Stimulated activated CD4-positive, alpha-beta T cell treated with anti-CD3 and anti-CD28 coated beads, Interleukin-4, amount 100 ng/mL, for 24 hours (primary cell): ENCODE results near the gene MYH7.

Source experiments
- DNase-seq: peaks from one replicate; pipeline ENCODE4 v3.0.0-alpha.2; 2020

Gene MYH7

DNA sequence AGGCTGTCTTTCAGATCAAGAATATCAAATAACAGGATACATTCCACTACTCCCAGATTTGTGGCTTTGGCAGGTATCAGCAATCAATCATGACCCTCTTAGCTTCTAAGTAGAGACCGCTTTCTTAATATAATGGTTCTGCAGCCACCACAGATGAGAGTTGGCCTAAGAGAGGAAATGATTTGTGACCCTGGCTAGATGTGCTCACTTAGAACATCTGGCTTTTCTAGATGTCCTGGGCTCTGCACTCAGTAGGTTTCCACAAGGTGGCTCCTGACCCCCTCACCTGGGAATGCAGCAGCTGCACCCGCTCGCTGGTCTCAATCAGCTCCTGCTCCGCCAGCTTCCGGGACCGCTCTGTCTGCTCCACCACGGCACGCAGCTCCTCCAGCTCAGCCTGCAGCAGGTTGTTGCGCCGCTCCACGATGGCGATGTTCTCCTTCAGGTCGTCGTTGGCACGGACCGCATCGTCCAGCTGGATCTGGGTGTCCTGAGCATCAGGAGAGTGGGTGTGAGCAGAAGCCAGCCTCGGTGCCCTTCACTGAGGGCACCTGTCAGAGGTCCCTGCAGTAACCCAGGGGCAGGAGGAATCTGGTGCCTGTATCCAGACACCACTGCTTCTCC is 49.7 kb downstream of the MYH7 start:
- DNase-seq: no peak

DNA sequence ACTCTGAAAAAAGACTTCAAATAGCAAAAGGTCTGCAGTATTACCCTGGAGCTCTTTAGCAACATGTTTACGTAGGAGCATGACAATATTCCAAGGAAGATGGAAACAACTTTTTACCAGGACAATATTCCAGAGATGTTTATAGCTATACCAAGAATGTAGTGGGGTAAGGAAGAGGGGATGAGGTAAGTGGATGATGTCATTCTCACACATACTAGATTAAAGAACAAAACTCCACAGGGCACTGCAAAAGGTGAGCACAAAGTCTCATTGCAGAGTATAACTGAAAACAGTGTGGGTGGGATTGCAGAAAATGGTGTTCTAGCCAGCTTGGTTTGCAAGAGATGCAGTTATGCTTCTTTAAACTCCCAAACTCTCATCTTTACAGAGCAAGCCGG is 50.2 kb downstream of the MYH7 start:
- no peak for DNase-seq

DNA sequence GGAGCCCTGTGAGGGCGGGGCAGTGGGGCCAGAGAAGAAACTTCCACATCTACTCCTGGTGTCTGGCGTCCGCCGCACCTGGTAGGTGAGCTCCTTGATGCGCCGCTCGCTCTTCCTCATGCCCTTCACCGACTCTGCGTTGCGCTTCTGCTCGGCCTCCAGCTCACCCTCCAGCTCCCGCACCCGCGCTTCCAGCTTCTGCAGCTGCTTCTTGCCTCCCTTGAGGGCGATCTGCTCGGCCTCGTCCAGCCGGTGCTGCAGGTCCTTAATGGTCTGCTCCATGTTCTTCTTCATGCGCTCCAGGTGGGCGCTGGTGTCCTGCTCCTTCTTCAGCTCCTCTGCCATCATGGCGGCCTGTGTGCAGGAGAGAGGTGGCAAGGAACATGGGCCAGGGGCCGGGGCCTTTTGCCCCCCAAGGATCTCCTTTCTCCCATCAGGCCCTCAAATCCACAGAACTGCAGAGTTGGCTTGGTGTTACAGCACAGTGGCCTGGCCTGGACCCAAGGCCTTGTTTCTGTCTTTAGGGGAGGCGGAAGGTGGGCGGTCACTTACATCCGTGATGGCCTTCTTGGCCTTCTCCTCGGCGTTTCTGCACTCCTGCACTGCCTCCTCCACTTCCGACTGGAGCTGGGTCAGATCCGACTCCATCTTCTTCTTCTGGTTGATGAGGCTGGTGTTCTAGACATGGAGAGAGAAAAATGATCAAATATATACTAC is 50.9 kb downstream of the MYH7 start:
- no peak for DNase-seq

DNA sequence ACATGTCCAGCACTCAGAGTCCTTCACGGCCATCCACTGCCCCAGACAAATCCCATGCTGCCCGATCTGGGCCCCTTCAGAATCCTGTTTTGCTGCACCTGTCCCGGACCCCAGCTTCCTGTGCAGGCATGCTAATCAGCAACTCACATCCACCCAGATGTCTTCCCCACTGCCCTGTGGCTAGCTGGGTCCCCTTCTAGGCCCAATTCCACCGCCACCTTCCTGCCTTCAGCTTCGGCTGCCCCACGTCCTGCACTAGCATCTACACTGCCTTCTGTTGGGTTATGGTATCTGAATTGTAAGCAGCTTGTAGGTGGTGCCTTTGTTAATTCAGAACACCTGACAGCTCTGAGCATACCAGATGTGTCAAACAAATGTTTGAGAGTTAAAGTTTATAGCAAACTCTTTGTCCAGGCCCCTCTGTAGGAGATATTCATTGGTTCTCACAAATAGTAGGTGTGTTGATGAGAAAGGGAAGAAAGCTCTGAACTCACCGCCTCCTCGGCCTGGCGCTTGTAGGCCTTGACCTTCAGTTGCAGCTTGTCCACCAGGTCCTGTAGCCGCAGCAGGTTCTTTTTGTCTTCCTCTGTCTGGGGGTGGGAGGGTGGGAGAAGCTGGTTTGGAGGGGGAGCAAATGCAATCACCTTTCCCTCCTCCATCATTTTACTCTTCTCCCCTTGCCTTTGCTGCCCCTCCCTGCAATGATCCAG is 52.6 kb downstream of the MYH7 start:
- no peak for DNase-seq

DNA sequence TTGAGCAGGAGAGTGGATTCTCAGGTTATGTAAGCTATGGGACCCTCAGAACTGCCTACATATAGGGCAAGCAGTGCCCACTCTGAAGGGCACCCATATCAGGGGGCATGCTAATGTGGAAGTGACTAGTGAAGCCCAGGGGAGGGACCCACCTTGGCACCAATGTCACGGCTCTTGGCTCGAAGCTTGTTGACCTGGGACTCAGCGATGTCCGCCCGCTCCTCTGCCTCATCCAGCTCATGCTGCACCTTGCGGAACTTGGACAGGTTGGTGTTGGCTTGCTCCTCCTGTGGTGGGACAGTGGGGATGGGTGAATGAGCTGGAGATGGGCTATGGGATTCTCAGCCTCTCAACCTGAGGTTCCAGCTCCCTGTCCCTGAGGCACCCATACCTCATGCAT is 53.2 kb downstream of the MYH7 start:
- DNase-seq: no peak

GRCh38 chr14:23381871-23382270 is 53.6 kb downstream of the MYH7 start:
- no peak for DNase-seq

- no peak for DNase-seq
These were observed 54.5 kb downstream of the MYH7 start for GRCh38 chr14:23380976-23381375.

GRCh38 chr14:23380197-23380914 is 55.1 kb downstream of the MYH7 start:
- DNase-seq: no peak

GRCh38 chr14:23379366-23380196 is 55.9 kb downstream of the MYH7 start:
- peak; percentile 69 for DNase-seq

DNA sequence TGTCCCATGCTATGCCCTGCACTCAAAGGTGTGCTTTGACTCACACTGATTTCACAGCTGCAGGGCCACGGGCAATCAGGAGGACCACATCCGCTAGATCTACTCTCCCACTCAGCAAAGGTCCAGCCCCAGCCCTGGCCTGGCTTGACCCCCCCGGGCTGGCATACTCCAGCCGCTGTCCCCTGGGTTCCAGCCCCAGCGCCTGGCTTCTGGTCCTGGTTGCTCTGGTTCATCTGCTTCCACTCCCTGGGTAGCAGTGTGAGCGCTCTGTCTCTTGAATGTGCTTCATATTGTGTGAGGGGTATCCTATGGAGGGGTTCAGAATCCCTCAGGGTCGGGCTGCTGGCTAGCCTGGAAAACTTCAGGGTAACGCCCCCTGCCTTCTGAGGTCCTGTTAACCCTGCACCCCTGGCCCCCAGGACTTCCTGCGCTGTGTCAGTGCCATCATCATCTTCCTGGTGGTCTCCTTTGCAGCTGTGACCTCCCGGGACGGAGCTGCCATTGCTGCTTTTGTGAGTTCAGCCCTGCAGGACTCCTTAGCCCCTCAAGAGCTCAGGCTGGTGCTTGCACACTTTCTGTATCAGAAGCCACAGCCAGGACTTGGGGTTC is 56.7 kb downstream of the MYH7 start:
- no peak for DNase-seq

DNA sequence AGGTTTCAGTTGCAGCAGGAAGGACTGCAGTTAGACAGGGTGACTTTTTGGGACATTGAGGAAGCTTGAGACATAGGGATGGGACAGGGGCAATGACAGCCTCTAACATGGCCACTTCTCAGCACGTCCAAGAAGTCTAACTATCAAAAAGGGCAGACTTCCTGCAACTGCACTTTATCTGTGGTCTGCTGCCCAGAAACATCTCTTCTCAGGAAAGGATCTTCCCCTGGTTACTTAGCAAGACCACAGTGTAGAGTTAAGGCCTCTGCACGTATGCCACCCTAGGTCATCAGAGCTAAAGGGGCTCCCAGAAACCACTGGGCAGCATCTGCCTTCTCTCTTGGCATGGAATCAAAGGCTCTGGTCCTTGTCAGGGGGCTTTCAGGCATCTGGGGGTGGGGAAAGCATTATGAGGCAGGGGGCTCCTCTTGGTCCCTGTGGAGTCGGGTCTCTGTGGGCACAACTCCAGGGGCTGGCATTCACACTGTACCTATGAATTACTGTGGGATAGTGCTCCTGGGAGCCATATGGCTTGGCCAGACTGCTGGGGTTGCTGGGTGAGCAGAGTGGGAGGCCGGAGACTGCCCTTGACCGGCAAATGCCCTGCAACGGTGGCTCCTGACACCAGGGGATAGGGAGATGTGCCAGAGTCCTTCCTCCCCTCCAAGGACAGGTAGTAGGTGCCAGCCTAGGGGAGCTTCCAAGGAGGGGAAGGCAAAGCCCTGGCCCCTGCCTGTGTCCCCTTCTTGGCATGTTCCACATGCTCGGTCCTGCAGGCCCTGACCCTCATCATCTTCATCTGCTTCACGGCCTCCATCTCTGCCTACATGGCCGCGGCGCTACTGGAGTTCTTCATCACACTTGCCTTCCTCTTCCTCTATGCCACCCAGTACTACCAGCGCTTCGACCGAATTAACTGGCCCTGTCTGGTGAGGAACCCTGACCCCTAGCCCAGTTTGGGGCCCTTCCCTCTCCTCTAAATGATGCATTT is 57.6 kb downstream of the MYH7 start:
- no peak for DNase-seq

- DNase-seq: no peak
These were observed 58.3 kb downstream of the MYH7 start for GRCh38 chr14:23377198-23377550.

DNA sequence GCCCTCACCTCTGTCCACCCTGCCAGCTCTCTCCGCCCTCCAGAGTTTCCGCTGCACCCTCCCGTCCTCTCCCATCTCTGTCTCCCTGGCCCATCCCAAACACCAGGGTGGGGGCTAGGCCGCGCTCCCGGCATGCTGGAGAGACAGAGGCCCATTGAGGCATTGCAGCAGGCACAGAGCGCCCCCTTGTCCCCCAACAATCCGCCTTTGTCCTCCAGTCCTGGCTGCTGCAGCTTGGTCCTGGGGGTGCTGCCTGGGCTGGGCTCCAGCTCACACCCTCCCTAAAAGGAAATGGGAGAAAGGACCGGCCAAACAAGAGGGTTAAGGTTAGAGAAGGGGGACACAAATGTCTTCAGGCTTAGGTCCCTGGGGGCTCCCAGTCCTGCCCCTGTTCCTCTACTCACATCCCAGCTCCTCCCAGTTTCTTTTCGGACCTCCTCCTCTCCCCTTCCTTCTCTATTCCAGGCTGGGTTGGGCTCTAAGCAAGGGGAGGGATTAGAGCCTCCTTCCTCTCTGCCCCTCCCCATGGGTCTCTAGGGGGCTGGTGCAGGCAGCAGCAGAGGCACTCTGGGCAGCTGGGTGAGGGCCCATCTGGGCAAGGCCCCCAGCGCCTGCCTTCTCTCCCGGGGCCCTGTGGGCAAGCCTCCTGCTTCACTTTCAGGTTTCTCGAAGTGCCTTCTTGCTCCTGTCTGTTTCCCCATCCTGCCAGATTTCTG is 58.8 kb downstream of the MYH7 start, which contains the start of gene CMTM5:
TSS of gene CMTM5 (plus strand) at position 565 of the 716 bp plus-strand sequence. CDS start 206 bp downstream, outside the sequence.
- DNase-seq: no peak

DNA sequence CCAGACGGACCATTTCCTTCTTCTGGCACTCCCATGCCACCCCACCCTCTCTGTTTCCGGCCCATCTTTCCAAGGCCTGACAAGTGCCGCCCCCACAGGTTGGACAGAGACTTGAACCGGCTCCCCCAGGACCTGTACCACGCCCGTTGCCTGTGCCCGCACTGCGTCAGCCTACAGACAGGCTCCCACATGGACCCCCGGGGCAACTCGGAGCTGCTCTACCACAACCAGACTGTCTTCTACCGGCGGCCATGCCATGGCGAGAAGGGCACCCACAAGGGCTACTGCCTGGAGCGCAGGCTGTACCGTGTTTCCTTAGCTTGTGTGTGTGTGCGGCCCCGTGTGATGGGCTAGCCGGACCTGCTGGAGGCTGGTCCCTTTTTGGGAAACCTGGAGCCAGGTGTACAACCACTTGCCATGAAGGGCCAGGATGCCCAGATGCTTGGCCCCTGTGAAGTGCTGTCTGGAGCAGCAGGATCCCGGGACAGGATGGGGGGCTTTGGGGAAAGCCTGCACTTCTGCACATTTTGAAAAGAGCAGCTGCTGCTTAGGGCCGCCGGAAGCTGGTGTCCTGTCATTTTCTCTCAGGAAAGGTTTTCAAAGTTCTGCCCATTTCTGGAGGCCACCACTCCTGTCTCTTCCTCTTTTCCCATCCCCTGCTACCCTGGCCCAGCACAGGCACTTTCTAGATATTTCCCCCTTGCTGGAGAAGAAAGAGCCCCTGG is 59.8 kb downstream of the MYH7 start:
- no peak for DNase-seq

DNA sequence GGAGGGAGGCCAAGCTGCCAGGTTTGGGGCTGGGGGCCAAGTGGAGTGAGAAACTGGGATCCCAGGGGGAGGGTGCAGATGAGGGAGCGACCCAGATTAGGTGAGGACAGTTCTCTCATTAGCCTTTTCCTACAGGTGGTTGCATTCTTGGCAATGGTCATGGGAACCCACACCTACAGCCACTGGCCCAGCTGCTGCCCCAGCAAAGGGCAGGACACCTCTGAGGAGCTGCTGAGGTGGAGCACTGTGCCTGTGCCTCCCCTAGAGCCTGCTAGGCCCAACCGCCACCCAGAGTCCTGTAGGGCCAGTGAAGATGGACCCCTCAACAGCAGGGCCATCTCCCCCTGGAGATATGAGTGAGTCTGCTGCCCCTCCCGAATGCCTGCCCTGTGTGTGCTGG is 62.4 kb downstream of the MYH7 start:
- DNase-seq: no peak

- no peak for DNase-seq
These were observed 63.0 kb downstream of the MYH7 start, which contains the start of gene IL25 for GRCh38 chr14:23372509-23372908. IL25 (plus strand) TSS chr14:23372809.

DNA sequence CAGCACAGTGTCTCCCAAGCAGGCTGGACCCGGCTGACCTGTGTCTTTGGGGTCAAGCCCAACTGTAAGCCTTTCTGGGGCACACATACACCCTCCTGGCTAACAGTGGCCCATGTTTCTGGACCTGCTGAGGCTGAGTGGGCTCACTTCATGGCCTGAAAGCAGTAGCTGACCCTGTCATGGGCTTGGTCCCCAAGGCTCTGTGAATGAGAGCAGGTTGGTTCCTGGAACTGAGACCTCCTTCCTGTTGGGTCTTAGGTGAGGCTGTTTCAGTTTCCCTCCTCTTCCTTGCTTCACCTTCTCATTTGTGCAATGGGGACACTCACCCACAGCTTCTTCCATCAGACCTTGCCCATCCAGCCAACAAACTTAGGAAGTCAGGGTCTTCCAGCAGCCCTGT is 63.6 kb downstream of the MYH7 start:
- DNase-seq: no peak

DNA sequence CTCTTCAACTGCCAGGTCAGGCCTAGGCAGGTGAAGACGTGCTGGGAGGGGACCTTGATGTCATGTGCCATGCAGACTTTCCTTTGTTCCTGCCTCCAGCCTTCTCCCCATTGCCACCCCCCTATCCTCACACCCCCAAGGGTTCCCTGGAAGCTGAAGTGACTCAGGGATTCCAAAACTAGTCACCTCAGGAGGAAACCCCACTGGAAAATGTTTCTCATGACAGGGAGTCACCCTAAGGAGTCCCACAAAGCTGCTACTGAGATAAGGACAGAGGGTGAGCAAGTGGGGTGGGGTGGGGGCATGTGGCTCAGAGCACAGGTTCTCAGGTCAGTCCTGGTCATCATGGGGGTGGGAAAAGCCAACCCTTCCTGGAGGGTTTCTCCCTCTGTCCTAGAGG is 65.2 kb downstream of the MYH7 start:
- no peak for DNase-seq

- DNase-seq: no peak
These were observed 69.0 kb downstream of the MYH7 start for GRCh38 chr14:23366426-23366921.
